ENCODE results near the gene PPM1K. TPM values are rescaled to one million over a fixed set of nuclear protein-coding genes. Genes with fewer than 3 reads are reported as not detected.
A peak's percentile ranks its signal among the peaks of the same experiment; 100 is the strongest.

The PPM1K gene
- total RNA-seq, 2 experiments from 2014 or later = 40.8 to 42.2 TPM

DNA sequence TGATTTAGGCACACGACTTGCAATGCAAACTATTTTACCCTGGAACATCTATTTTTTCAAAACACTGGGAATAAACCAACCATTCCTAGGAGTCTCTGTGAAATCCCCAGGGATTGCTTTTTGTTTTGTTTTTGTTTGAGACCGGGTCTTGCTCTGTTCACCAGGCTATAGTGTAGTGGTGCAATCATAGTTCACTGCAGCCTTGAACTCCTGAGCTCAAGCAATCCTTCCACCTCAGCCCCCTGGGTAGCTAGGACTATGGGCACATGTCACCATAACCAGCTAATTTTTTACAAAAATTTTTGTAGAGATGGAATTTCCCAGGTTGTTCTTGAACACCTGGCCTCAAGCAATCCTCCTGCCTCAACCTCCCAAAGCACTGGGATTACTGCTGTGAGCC is 37.8 kb downstream of the PPM1K start:
- Mint-ChIP-seq H3K36me3 (no peaks in the 10 kb centered on the region), H3K9me3 (no peaks in the 10 kb centered on the region), H3K27ac (no peak overlapping the region), H3K27me3 (no peaks in the 10 kb centered on the region), H3K4me1 (peaks cover 11% of the 10 kb centered on the region), H3K4me3 (no peak overlapping the region)
- no peak for DNase-seq

DNA sequence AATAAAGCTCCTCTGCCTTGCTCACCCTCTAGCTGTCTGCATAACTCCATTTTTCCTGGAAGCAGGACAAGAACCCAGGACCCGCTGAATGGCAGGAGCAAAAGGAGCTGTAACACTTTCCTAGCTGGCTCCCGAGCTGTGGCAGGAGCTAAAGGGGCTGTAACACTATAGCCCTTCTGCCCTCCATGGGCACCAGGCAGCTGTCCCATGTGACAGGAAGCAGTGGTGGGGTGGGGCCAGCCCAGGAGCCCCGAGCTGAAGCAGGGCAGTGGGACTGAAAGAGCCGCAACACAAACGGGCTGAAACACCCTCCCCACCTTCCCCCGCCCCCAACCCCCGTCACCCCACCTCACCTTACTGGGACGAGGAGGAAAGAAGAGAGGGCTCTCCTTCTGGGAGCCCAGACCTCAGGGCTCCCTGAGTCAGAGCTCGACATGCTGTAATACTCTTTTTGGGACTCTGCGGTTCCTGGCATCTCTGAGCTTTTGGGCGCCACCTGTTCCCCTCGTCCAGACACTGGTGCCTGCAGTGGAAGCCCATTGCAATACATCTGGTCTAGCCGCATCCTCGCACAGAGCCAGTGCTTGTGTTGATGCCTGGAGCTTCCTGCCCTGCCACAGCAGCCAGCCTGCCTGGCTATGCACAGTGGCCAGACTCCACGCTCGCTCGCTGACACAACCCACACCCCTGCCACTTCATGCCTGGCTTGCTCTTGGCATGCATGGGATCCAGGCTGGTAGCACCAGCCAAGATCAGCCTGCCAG is 39.4 kb downstream of the PPM1K start:
- peak; percentile 48 for DNase-seq
- no peaks in the 10 kb centered on the region for H3K36me3 Mint-ChIP-seq
- H3K4me3 Mint-ChIP-seq = peak overlapping the region; percentile 65

DNA sequence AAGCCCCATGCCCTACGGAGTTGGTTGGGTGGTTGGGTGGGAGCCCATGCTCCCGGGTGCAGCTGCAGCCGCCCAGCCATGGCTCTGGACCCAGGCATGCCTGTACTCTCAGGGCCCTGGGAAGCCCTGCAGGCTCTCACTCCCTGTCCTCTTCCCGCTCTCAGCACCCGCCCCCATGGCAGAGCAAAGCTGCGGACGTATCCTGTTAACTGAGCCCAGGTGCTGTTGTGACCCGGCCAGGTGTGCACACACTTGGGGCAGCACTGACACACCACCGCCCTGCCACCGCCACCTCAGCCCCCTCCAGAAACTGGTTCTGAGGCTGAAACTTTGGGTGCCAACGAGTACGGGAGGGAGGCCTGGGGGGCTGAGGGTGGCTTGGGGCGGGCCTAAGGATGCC is 40.3 kb downstream of the PPM1K start:
- DNase-seq = no peak
- no peaks in the 10 kb centered on the region for H3K9me3 Mint-ChIP-seq
- H3K27ac Mint-ChIP-seq = no peak overlapping the region
- peaks cover 11% of the 10 kb centered on the region for H3K4me1 Mint-ChIP-seq
- no peak overlapping the region for H3K4me3 Mint-ChIP-seq
- no peaks in the 10 kb centered on the region for H3K36me3 Mint-ChIP-seq
- no peaks in the 10 kb centered on the region for H3K27me3 Mint-ChIP-seq

More for the DNA sequence above, 39.4 kb downstream of the PPM1K start:
- Mint-ChIP-seq H3K9me3 (no peaks in the 10 kb centered on the region), H3K4me1 (peaks cover 11% of the 10 kb centered on the region), H3K27ac (peak overlapping the region; percentile 29), H3K27me3 (no peaks in the 10 kb centered on the region)

DNA sequence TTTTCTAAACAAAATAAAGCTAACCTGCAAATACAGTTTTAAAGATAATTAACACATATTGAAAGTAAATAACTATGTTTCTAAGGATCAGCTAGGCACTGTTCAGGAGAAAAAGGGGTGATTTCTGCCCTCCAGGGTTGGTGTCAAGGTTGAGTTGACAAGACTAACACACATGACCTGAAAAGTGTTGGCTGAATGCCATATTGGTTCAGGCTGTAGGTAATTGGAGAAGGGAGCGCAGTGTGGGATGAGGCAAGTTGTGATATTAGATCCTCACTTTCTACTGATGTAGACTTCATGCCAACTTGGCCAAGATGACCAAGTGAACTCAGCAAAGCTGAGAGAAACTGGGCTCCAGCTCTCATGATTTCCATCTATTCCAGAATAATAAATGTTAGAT is 42.2 kb downstream of the PPM1K start:
- Mint-ChIP-seq H3K27ac (no peak overlapping the region), H3K27me3 (no peaks in the 10 kb centered on the region), H3K4me1 (peaks cover 11% of the 10 kb centered on the region), H3K4me3 (no peak overlapping the region), H3K36me3 (peaks cover 2% of the 10 kb centered on the region), H3K9me3 (peaks cover 1% of the 10 kb centered on the region)
- DNase-seq = no peak

DNA sequence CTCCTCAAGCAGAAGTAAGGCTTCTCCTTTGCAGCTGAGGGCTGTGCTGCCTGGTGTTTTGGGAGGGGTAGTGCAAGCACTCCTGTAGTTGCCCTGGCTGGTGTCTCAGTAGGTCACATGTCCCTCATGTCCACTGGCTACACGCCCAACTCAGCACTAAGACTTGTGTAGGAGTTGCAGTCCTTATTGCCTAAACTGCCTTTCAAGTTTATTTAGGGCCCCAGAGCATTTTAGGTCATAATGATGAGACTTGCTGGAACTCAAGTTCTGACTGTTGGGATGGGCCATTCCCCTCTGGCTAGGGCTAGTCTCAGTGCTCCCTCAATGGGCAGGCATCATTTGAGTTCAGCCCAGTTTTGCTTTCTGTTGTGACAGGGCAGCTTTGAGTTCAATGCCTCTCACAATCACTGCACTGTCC is 44.1 kb downstream of the PPM1K start:
- Mint-ChIP-seq H3K36me3 (peaks cover 3% of the 10 kb centered on the region), H3K4me1 (peaks cover 7% of the 10 kb centered on the region), H3K9me3 (peaks cover 2% of the 10 kb centered on the region), H3K27ac (no peak overlapping the region), H3K4me3 (no peak overlapping the region), H3K27me3 (no peaks in the 10 kb centered on the region)
- DNase-seq = no peak

DNA sequence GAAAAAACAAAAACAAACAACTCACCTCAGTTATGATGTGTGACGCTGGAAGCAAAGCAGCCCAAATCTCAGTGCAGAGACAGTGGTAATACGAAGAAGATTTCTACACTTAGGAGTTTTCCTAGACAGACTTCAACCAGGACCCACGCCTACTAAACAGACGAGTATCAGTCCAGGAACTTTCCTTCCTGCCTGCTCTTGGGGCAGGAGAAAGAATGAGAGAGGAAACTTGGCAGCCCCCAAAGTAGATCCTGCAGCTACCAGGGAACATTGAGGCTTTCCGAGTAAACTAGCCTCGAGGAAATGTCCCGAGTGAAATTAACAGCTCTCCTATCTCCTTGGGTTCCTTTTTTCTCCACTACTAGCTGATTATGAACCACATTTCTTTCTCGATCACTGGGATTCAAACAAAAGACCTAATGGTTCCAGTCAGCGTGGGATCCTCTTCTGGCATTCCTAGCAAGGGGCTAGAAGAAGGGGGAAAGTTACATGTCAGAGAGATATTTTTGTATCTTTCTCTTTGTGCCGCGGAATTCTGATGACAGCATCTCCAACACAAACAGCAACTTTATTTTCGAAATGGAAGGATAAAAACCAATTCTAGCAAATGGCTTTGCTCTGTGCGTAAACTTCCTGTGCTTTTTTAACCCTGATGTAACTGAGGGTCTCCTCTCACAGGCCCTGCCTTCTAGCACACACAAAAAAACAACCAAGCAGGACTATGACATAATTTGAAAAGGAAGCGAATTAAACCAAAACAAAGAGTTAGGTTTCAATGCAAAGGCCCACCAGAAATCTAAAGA is 53.2 kb downstream of the PPM1K start:
- peaks cover 3% of the 10 kb centered on the region for H3K36me3 Mint-ChIP-seq
- peak overlapping the region; percentile 29 for H3K4me3 Mint-ChIP-seq
- peak overlapping the region; percentile 76 for H3K27ac Mint-ChIP-seq
- peaks cover 16% of the 10 kb centered on the region for H3K4me1 Mint-ChIP-seq
- peaks cover 4% of the 10 kb centered on the region for H3K9me3 Mint-ChIP-seq
- no peak for DNase-seq
- H3K27me3 Mint-ChIP-seq = no peaks in the 10 kb centered on the region

DNA sequence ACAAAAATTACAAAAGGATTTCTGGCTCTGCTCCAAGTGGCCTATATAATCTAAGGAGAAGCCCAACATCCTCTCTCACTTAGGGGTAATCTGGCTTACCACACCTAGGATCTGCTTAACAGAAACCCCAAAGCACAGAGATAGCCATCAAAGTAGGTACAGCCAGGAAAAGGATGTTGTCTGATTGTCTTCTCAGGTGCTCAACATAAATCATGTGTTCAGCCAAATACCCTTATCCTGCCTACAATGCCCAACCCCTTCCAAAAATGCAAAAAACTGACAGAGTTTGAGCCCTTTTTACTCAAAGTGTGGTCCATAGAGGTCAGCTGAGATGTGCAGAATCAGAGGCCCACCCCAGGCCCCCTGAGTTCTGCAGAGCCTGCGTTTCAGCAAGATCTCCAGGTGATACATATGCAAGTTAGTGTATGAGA is 53.9 kb downstream of the PPM1K start:
- peaks cover 23% of the 10 kb centered on the region for H3K4me1 Mint-ChIP-seq
- H3K9me3 Mint-ChIP-seq = peaks cover 4% of the 10 kb centered on the region
- peaks cover 3% of the 10 kb centered on the region for H3K36me3 Mint-ChIP-seq
- no peak for DNase-seq
- no peaks in the 10 kb centered on the region for H3K27me3 Mint-ChIP-seq
- peak overlapping the region; percentile 76 for H3K27ac Mint-ChIP-seq
- H3K4me3 Mint-ChIP-seq = no peak overlapping the region

DNA sequence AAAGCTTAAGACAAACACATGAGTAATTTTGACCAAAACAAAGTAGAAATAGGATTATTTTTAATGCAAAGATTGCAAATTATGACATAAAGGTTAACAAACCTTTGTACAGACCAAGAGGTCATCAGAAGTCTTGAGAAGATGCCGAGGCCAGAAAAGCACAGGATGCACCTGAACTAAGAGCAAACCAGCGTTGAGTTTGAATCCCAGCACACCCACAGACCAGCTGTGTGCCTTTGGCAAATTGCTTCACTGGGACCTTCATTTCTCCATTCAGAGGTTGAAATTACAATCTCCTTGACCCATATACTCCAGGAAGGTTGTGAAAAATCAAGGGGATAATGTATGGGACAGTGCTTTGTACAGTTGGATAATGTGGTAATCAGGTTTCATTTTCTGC is 56.6 kb downstream of the PPM1K start:
- Mint-ChIP-seq H3K27me3 (no peaks in the 10 kb centered on the region), H3K4me1 (peaks cover 27% of the 10 kb centered on the region), H3K36me3 (peaks cover 3% of the 10 kb centered on the region), H3K9me3 (peaks cover 2% of the 10 kb centered on the region), H3K4me3 (no peak overlapping the region), H3K27ac (no peak overlapping the region)
- no peak for DNase-seq

DNA sequence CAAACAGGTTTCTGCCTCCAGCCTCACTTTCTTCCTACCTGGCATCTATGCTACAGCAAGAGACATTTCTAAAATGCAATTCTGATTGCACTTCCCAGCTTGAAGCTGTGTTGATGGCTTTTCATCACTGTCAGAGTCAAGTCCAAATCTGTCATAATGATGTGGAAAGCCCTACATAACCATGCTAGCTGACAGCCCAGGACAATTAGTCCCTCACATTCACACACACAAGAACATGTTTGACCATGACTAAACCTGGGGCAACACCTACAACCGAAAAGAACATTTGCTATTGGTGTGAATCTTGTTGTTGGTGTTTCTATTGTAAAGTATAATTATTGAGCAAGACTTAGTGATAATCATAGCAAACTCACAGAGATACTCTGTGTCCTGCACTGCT is 58.2 kb downstream of the PPM1K start:
- Mint-ChIP-seq H3K27ac (no peak overlapping the region), H3K9me3 (peaks cover 5% of the 10 kb centered on the region), H3K36me3 (peaks cover 3% of the 10 kb centered on the region), H3K4me3 (no peak overlapping the region), H3K4me1 (peaks cover 18% of the 10 kb centered on the region), H3K27me3 (no peaks in the 10 kb centered on the region)
- no peak for DNase-seq

DNA sequence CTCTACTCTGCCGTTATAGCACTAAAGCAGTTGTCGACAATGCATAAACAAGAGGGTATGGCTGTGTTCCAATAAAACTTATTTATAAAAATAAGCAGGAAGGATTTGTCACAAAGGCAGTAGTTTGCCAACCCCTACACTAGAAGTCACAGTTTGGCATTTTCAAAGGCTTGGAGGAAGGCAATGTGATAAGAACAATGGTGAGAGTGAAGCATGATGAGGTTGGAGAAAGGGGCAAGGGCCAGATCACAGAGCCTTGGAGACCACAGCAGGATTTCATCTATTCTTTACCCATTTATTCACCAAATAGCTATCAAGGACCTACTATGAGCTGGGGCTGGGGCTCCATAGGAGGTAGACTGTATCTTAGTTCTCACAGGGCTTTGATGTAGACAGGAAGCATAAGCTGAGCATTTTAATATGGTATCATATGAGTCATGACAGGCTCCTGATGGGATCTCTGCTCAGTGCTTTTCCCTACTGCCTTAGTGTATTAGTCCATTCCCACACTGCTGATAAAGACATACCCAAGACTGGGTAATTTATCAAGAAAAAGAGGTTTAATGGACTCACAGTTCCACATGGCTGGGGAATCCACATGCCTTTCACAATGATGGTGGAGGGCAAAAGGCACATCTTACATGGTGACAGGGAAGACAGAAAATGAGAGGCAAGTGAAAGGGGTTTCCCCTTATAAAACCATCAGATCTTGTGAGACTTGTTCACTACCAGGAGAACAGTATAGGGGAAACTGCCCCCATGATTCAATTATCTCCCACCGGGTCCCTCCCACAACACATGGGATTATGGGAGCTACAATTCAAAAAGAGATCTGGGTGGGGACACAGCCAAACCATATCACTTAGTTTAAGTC is 58.9 kb downstream of the PPM1K start:
- DNase-seq = no peak
- H3K27me3 Mint-ChIP-seq = no peaks in the 10 kb centered on the region
- peaks cover 3% of the 10 kb centered on the region for H3K36me3 Mint-ChIP-seq
- peaks cover 13% of the 10 kb centered on the region for H3K4me1 Mint-ChIP-seq
- peak overlapping the region; percentile 55 for H3K27ac Mint-ChIP-seq
- no peak overlapping the region for H3K4me3 Mint-ChIP-seq
- H3K9me3 Mint-ChIP-seq = peaks cover 5% of the 10 kb centered on the region

DNA sequence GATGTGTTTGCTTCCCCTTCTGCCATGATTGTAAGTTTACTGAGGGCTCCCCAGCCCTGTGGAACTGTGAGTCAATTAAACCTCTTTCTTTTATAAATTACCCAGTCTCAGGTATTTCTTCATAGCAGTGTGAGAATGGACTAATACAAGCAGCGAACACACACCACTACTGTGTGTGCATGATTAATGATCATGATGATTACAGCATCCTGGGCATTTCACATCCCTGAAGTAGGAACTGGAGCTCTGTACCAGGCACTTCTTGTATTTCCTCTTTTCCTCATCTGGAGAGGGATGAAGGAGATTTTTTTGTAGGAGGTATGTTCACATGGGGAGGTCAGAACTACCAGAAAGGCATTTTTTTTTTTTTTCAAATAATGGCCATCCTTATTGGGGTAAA is 60.8 kb downstream of the PPM1K start:
- no peak for DNase-seq
- H3K27ac Mint-ChIP-seq = no peak overlapping the region
- H3K27me3 Mint-ChIP-seq = no peaks in the 10 kb centered on the region
- H3K4me1 Mint-ChIP-seq = peaks cover 13% of the 10 kb centered on the region
- peaks cover 3% of the 10 kb centered on the region for H3K9me3 Mint-ChIP-seq
- no peak overlapping the region for H3K4me3 Mint-ChIP-seq
- H3K36me3 Mint-ChIP-seq = no peaks in the 10 kb centered on the region

DNA sequence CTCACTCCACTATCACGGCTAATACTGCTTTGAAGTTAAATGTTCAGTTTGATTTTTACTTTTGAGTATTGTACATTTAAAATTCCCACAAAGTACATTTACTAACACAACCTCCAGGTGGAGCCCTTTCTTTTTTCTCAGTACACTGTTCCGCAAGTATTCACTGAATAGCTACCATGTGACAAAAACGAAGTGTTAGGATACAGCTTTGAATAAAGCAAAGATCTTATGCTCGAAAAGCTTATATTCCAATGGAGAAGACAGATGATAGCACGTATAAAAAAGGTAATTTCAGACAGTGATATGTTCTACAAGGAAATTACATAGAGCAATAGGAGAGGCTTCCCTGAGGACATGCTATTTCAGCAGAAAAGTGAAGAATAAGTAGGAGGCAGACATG is 65.3 kb downstream of the PPM1K start:
- Mint-ChIP-seq H3K4me1 (peaks cover 2% of the 10 kb centered on the region), H3K36me3 (no peaks in the 10 kb centered on the region), H3K9me3 (peaks cover 3% of the 10 kb centered on the region), H3K27ac (no peak overlapping the region), H3K4me3 (no peak overlapping the region), H3K27me3 (no peaks in the 10 kb centered on the region)
- DNase-seq = no peak

DNA sequence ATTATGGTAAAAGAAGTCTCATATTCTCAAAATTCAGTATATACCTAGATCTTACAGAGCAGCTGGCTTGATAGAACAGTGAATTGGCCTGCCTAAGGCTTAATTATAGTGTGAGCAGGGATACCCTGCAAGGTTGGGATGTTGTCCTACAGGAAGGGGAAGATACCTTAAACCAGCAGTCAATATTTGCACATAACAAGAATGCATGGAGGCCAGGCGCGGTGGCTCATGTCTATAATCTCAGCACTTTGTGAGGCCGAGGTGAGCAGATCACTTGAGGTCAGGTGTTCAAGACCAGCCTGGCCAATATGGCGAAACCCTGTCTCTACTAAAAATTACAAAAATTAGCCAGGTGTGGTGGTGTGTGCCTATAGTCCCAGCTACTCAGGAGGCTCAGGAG is 67.2 kb downstream of the PPM1K start:
- H3K36me3 Mint-ChIP-seq = no peaks in the 10 kb centered on the region
- H3K9me3 Mint-ChIP-seq = no peaks in the 10 kb centered on the region
- no peaks in the 10 kb centered on the region for H3K27me3 Mint-ChIP-seq
- H3K4me1 Mint-ChIP-seq = peaks cover 2% of the 10 kb centered on the region
- no peak for DNase-seq
- H3K4me3 Mint-ChIP-seq = no peak overlapping the region
- no peak overlapping the region for H3K27ac Mint-ChIP-seq

DNA sequence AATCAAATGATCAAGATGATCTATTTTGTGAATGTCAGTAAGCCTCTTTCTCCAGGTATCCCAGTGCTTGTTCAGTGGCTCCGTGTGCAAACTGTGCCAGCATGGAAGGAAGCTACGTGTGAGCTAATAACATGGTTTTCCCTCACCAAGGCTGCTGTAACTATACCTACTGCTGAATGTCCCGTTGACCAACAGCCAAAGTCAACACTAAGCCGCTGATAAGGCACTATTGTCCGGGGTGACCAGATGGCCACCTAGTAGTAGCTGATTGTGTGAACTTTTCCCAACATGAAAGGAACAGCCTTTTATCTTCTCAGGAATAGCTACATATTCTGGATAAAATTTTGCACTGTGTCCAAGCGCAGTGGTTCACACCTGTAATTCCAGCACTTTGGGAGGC is 68.0 kb downstream of the PPM1K start:
- DNase-seq = no peak
- H3K27me3 Mint-ChIP-seq = no peaks in the 10 kb centered on the region
- no peaks in the 10 kb centered on the region for H3K9me3 Mint-ChIP-seq
- H3K4me1 Mint-ChIP-seq = peaks cover 2% of the 10 kb centered on the region
- H3K4me3 Mint-ChIP-seq = no peak overlapping the region
- no peak overlapping the region for H3K27ac Mint-ChIP-seq
- H3K36me3 Mint-ChIP-seq = no peaks in the 10 kb centered on the region

DNA sequence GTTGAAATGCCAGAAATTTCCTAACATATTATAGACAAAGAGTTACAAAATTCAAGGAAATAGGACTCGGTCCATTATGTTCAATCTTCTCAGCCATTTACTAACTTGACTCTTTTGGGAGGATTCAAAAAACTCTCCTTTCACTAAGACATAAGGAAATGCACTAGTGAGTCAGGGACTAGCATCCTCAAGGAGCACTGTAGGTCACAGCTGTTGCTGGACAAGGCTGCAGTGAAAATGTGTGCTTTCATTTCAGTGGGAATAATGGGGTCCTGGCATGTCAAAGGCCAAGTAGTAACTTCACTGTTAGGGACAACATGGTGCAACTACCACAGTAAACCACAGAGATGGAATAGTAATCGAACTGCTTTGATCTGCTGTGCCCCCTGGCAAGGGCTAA is 69.0 kb downstream of the PPM1K start:
- H3K27ac Mint-ChIP-seq = no peak overlapping the region
- H3K4me1 Mint-ChIP-seq = peaks cover 2% of the 10 kb centered on the region
- no peaks in the 10 kb centered on the region for H3K27me3 Mint-ChIP-seq
- H3K4me3 Mint-ChIP-seq = no peak overlapping the region
- DNase-seq = no peak
- H3K36me3 Mint-ChIP-seq = no peaks in the 10 kb centered on the region
- no peaks in the 10 kb centered on the region for H3K9me3 Mint-ChIP-seq
